RWPE2 (cell line): ENCODE measurements around the gene TMEM213.

Experiments used
- ATAC-seq: fragments of 200-7000 bp; cut with Tn5 transposase; 3 replicates; pipeline ENCODE4 v1.9.1; 2021; ENCODE audit warnings: low read depth
- DNase-seq: peaks from one replicate; pipeline ENCODE4 v3.0.0-alpha.2; 2020; ENCODE audit warnings: low spot score
- H3K27ac ChIP-seq: fragments of 450-650 bp; 2 replicates; pipeline ENCODE4 v1.5.1; 2017; ENCODE audit warnings: mild to moderate bottlenecking; ENCODE audit not compliant: poor library complexity, severe bottlenecking
- H3K27me3 ChIP-seq: fragments of 250-450 bp; sonication (Bioruptor Pico); 2 replicates; pipeline ENCODE4 v1.5.1; 2021; ENCODE audit warnings: mild to moderate bottlenecking, moderate library complexity; ENCODE audit not compliant: insufficient read depth, poor library complexity, severe bottlenecking
- H3K36me3 ChIP-seq: fragments of 250-450 bp; sonication (Bioruptor Pico); 2 replicates; pipeline ENCODE4 v1.5.1; 2020; ENCODE audit warnings: low read depth, mild to moderate bottlenecking, moderate library complexity
- H3K4me1 ChIP-seq: fragments of 250-450 bp; sonication (Bioruptor Pico); 2 replicates; pipeline ENCODE4 v1.5.1; 2021; ENCODE audit warnings: mild to moderate bottlenecking, moderate library complexity; ENCODE audit not compliant: insufficient read depth, poor library complexity, severe bottlenecking
- H3K4me3 ChIP-seq: fragments of 250-450 bp; sonication (Bioruptor Pico); 2 replicates; pipeline ENCODE4 v1.5.1; 2021; ENCODE audit warnings: mild to moderate bottlenecking, moderate library complexity; ENCODE audit not compliant: severe bottlenecking
- H3K9me3 ChIP-seq: fragments of 250-450 bp; sonication (Bioruptor Pico); 2 replicates; pipeline ENCODE4 v1.5.1; 2021; ENCODE audit warnings: mild to moderate bottlenecking, moderate library complexity; ENCODE audit not compliant: severe bottlenecking
- TF ChIP-seq, protein P1 (sequence below): fragments of 450-650 bp; IDR thresholded peaks from one replicate; pipeline ENCODE4 v1.5.1; 2017; ENCODE audit warnings: mild to moderate bottlenecking, moderate library complexity; ENCODE audit not compliant: poor library complexity, severe bottlenecking

The TMEM213 gene

DNA sequence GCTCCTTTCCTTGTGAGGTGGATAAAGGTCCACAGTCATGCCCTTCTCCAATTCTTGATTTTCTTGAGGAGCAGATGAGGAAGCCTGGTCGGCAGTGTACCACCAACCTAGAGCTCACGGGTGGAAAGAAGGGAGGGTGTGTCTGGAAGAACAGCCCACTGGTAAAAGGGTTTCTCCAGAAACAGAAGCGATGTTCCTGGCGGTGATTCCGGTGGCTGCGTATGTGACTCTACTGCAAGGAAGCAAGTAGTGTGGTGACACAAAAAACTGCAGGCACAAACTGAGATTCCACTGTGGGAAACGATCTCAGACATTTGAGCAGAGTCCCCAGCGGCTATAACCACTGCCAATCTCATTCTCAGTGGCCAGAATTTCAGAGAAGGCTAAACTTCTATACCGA is 66.1 kb downstream of the TMEM213 start:
- peak overlapping the region; percentile 48 for H3K27ac ChIP-seq

DNA sequence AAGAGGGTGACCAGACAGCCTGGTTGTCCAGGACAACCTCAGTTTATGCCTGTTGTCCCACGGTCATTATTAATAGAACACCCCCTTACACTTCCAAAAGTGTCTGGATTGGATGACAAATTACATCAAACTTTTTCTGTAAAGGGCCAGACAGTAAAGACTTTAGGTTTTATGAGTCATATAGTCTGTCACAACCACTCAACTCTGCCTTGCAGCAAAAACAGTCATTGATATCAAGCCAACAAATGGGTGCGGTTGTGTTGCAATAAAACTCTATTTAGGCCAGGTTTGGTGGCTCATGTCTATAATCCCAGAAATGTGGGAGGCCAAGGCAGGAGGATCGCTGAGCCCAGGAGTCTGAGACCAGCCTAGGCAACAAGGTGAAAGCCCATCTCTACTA is 66.9 kb downstream of the TMEM213 start:
- Histone ChIP-seq H3K4me3 (no peak overlapping the region), H3K27me3 (no peaks in the 10 kb centered on the region), H3K4me1 (peaks cover 5% of the 10 kb centered on the region), H3K36me3 (no peaks in the 10 kb centered on the region), H3K27ac (peak overlapping the region; percentile 48), H3K9me3 (no peaks in the 10 kb centered on the region)
- peak; percentile 89 for ATAC-seq
- DNase-seq: no peak
- TF ChIP-seq, protein P1, sequence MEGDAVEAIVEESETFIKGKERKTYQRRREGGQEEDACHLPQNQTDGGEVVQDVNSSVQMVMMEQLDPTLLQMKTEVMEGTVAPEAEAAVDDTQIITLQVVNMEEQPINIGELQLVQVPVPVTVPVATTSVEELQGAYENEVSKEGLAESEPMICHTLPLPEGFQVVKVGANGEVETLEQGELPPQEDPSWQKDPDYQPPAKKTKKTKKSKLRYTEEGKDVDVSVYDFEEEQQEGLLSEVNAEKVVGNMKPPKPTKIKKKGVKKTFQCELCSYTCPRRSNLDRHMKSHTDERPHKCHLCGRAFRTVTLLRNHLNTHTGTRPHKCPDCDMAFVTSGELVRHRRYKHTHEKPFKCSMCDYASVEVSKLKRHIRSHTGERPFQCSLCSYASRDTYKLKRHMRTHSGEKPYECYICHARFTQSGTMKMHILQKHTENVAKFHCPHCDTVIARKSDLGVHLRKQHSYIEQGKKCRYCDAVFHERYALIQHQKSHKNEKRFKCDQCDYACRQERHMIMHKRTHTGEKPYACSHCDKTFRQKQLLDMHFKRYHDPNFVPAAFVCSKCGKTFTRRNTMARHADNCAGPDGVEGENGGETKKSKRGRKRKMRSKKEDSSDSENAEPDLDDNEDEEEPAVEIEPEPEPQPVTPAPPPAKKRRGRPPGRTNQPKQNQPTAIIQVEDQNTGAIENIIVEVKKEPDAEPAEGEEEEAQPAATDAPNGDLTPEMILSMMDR: no peak

More for the DNA sequence above, 66.1 kb downstream of the TMEM213 start:
- TF ChIP-seq, protein P1: no peak
- Histone ChIP-seq H3K36me3 (no peaks in the 10 kb centered on the region), H3K27me3 (no peaks in the 10 kb centered on the region), H3K9me3 (no peaks in the 10 kb centered on the region), H3K4me1 (peaks cover 5% of the 10 kb centered on the region), H3K4me3 (no peak overlapping the region)
- no peak for ATAC-seq
- no peak for DNase-seq

DNA sequence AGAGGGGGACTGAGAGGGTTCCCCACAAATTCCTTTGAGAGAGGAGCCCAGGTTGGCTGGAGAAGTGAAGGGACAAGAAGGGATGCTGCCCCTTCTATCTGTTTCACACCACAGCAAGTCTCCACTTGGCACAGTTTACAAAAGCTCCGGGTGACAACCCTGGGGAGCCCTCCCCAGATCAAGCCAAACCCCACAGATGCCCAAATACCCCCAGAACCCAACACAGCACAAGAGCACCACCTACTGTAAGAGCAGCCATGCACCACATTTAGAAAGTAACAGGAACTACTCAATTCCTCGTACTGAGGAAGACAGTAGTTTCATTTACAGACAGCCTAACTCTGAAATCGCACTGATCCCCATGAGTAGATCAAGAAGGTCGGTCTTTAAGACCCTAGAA is 68.0 kb downstream of the TMEM213 start:
- Histone ChIP-seq H3K27me3 (no peaks in the 10 kb centered on the region), H3K4me3 (no peak overlapping the region), H3K36me3 (no peaks in the 10 kb centered on the region), H3K4me1 (peaks cover 5% of the 10 kb centered on the region), H3K27ac (no peak overlapping the region), H3K9me3 (no peaks in the 10 kb centered on the region)
- TF ChIP-seq, protein P1: peak; percentile 49
- ATAC-seq (no peak), DNase-seq (no peak)

DNA sequence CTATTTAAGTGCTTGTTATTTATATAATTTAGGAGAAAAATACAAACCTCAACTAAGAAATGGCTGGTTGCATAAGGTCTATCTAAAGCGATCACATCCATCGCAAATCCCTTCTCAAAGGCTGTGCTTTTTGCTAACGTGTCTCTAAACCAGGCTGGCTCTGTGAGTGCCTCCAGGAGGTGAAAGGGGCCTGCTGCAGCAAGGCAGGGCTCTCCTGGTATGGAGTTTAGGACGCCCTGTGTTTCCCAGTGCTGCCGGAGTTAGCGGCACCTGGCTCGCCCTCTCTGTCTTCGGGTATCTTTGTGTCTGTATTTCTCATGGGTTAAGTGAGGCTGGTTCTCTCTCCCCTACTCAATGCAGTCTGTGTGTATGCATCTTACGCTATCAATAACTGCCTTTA is 68.6 kb downstream of the TMEM213 start:
- H3K27me3 ChIP-seq: no peaks in the 10 kb centered on the region
- no peak overlapping the region for H3K4me3 ChIP-seq
- DNase-seq: no peak
- no peaks in the 10 kb centered on the region for H3K9me3 ChIP-seq
- H3K27ac ChIP-seq: no peak overlapping the region
- H3K36me3 ChIP-seq: no peaks in the 10 kb centered on the region
- peaks cover 5% of the 10 kb centered on the region for H3K4me1 ChIP-seq
- no peak for ATAC-seq
- TF ChIP-seq, protein P1: no peak

DNA sequence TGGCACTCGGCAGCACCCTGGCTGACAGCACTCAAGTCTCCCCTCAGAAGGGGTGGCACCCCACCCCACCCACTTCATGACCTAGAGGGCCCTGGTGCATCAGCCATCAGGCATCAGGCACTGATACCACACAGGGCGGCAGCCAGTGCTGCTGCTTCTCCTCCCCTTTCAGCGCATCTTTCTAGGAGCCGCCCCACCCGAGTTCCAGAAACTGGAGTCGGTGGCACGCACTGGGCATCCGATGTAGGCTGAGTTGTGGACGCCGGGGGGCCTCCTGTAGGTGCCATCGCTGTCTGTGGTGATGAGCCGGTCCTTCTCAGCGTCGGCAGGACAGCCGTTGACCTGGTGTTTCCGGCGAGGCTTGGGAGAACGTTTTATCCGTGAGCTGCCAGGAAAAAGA is 70.0 kb downstream of the TMEM213 start:
- TF ChIP-seq, protein P1: no peak
- no peak for ATAC-seq
- no peak overlapping the region for H3K4me3 ChIP-seq
- H3K9me3 ChIP-seq: no peaks in the 10 kb centered on the region
- DNase-seq: no peak
- peaks cover 9% of the 10 kb centered on the region for H3K4me1 ChIP-seq
- H3K27ac ChIP-seq: no peak overlapping the region
- no peaks in the 10 kb centered on the region for H3K27me3 ChIP-seq
- H3K36me3 ChIP-seq: no peaks in the 10 kb centered on the region
